ENCODE results near the gene UTY.

GRCh38 chrY:13295026-13295425, 184.8 kb downstream of the UTY start:
- TF ChIP-seq POLR2A (IDR thresholded peaks at IDR 0.05) (no peak), CTCF (IDR thresholded peaks at IDR 0.05) (no peak)
